Measurements from ENCODE around the gene RPUSD4.

RPUSD4 gene

GRCh38 chr11:126210871-126211235, 597 bp downstream of the RPUSD4 start:
- no peak for DNase-seq

- no peak for DNase-seq
Observed at GRCh38 chr11:126207896-126208295, 3.6 kb downstream of the RPUSD4 start.

GRCh38 chr11:126205359-126205758, 6.1 kb downstream of the RPUSD4 start:
- no peak for DNase-seq

- no peak for DNase-seq
Observed at GRCh38 chr11:126202646-126203359, 8.6 kb downstream of the RPUSD4 start.

GRCh38 chr11:126198648-126199047, 12.8 kb downstream of the RPUSD4 start:
- no peak for DNase-seq

GRCh38 chr11:126197277-126197939, 14.0 kb downstream of the RPUSD4 start:
- no peak for DNase-seq

- DNase-seq: no peak
Observed at GRCh38 chr11:126195119-126195518, 16.3 kb downstream of the RPUSD4 start.

- DNase-seq: no peak
Observed at GRCh38 chr11:126194121-126194543, 17.3 kb downstream of the RPUSD4 start.

GRCh38 chr11:126193038-126193478, 18.4 kb downstream of the RPUSD4 start:
- no peak for DNase-seq

- no peak for DNase-seq
Observed at GRCh38 chr11:126192361-126192760, 19.1 kb downstream of the RPUSD4 start.

- DNase-seq: no peak
Observed at GRCh38 chr11:126191379-126192073, 19.9 kb downstream of the RPUSD4 start.

- DNase-seq: no peak
Observed at GRCh38 chr11:126190792-126191191, 20.7 kb downstream of the RPUSD4 start.

- DNase-seq: no peak
Observed at GRCh38 chr11:126189109-126189929, 22.1 kb downstream of the RPUSD4 start.

GRCh38 chr11:126188332-126189108, 22.9 kb downstream of the RPUSD4 start:
- no peak for DNase-seq

GRCh38 chr11:126186708-126187529, 24.5 kb downstream of the RPUSD4 start:
- no peak for DNase-seq

GRCh38 chr11:126186025-126186698, 25.3 kb downstream of the RPUSD4 start:
- no peak for DNase-seq

GRCh38 chr11:126185259-126186024, 26.0 kb downstream of the RPUSD4 start:
- DNase-seq: no peak

- DNase-seq: no peak
Observed at GRCh38 chr11:126182787-126183445, 28.5 kb downstream of the RPUSD4 start.

Measured in stimulated activated naive CD4-positive, alpha-beta T cell treated with Interleukin-2 at 50 U/mL for 16 hours (primary cell).